SK-N-SH (cell line): ENCODE measurements around the gene TRIM27. TPM values are rescaled to one million over a fixed set of nuclear protein-coding genes. Genes with fewer than 3 reads are reported as not detected.
A peak's percentile ranks its signal among the peaks of the same experiment; 100 is the strongest.

ENCODE experiments used
- CTCF ChIA-PET: fragments of 300-600, 350-600 bp; formaldehyde crosslinking; extraction: SDS; loops from one replicate; lab custom pipeline; 2021; lab: Yijun Ruan, JAX
- POLR2A ChIA-PET: fragments of 350-600 bp; sonication (Branson Sonifier 250); formaldehyde crosslinking; extraction: SDS; loops from one replicate; lab custom pipeline; 2020; ENCODE audit warnings: antibody characterized with exemption, inconsistent platforms; lab: Yijun Ruan, JAX
- DNase-seq: peaks from one replicate; pipeline ENCODE4 v3.0.0; 2012
- H2AFZ ChIP-seq: fragments of 200-600 bp; sonication (generic); 2 replicates; pipeline ENCODE4 v1.8.1; 2016; ENCODE audit warnings: antibody characterized with exemption, mild to moderate bottlenecking, low read depth
- H3F3A ChIP-seq: fragments of 200-600 bp; sonication (generic); replicated peaks from 2 replicates; pipeline ENCODE3; 2016; ENCODE audit warnings: antibody characterized with exemption, mild to moderate bottlenecking; ENCODE audit not compliant: insufficient read depth
- H3K27ac ChIP-seq, 2 experiments: fragments of 200-500 bp in 1 of 2; fragments of 200-600 bp in 1 of 2; sonication (Bioruptor generic) in 1 of 2; sonication (generic), shearing (Covaris generic) in 1 of 2; 2 replicates each; pipeline versions ENCODE4 v1.5.1 to v1.6.1; 2014 to 2016; ENCODE audit warnings: low read depth in 2 of 2, inconsistent platforms in 1 of 2, low read length in 1 of 2, mild to moderate bottlenecking in 1 of 2, mixed read lengths in 1 of 2
- H3K27me3 ChIP-seq: fragments of 200-600 bp; sonication (generic), shearing (Covaris generic); 2 replicates; pipeline ENCODE4 v1.6.1; 2016; ENCODE audit warnings: mixed run types; ENCODE audit not compliant: insufficient read depth
- H3K36me3 ChIP-seq, 2 experiments: fragments of 200-500 bp in 1 of 2; fragments of 200-600 bp in 1 of 2; sonication (Bioruptor generic) in 1 of 2; sonication (generic) in 1 of 2; replicated peaks in 1 of 2; 2 replicates each; pipeline versions ENCODE3 to v1.5.1; 2014 to 2016; ENCODE audit warnings: low read length in 1 of 2, mild to moderate bottlenecking in 1 of 2; ENCODE audit not compliant: insufficient read depth in 2 of 2, control insufficient read depth in 1 of 2
- H3K4me1 ChIP-seq, 2 experiments: fragments of 200-500 bp in 1 of 2; fragments of 200-600 bp in 1 of 2; sonication (Bioruptor generic) in 1 of 2; sonication (generic), shearing (Covaris generic) in 1 of 2; 2 replicates each; pipeline versions ENCODE4 v1.5.1 to v1.6.1; 2014 to 2016; ENCODE audit warnings: low read depth in 1 of 2, low read length in 1 of 2, mixed run types in 1 of 2; ENCODE audit not compliant: insufficient read depth in 2 of 2, control insufficient read depth in 1 of 2
- H3K4me2 ChIP-seq: fragments of 200-600 bp; sonication (generic), shearing (Covaris generic); 2 replicates; pipeline ENCODE4 v1.6.1; 2017; ENCODE audit warnings: mixed run types
- H3K4me3 ChIP-seq, 2 experiments: fragments of 200-500 bp in 1 of 2; fragments of 200-600 bp in 1 of 2; sonication (Bioruptor generic) in 1 of 2; sonication (generic), shearing (Covaris generic) in 1 of 2; 2 replicates each; pipeline versions ENCODE4 v1.5.1 to v1.8.1; 2014 to 2016; ENCODE audit warnings: low read depth in 2 of 2, inconsistent platforms in 1 of 2, low read length in 1 of 2, mild to moderate bottlenecking in 1 of 2, mixed read lengths in 1 of 2, moderate library complexity in 1 of 2
- H3K79me2 ChIP-seq: fragments of 200-600 bp; sonication (generic); 2 replicates; pipeline ENCODE4 v1.8.1; 2017; ENCODE audit warnings: mild to moderate bottlenecking; ENCODE audit not compliant: insufficient read depth
- H3K9ac ChIP-seq: fragments of 200-600 bp; sonication (generic); 2 replicates; pipeline ENCODE4 v1.6.1; 2017; ENCODE audit warnings: mixed run types
- H3K9me2 ChIP-seq: fragments of 200-600 bp; sonication (generic); 2 replicates; pipeline ENCODE4 v1.6.1; 2017; ENCODE audit warnings: mixed run types
- H3K9me3 ChIP-seq: fragments of 200-600 bp; sonication (generic); 2 replicates; pipeline ENCODE4 v1.6.1; 2017; ENCODE audit warnings: mixed run types, mild to moderate bottlenecking, moderate library complexity
- H4K20me1 ChIP-seq: fragments of 200-600 bp; sonication (generic); 2 replicates; pipeline ENCODE4 v1.6.1; 2017; ENCODE audit warnings: mild to moderate bottlenecking, mixed run types; ENCODE audit not compliant: insufficient read depth
- CHD2 ChIP-seq: fragments of 150-350 bp; IDR thresholded peaks from 2 replicates; pipeline ENCODE4 v1.6.1; 2018; ENCODE audit warnings: low read length; ENCODE audit not compliant: partially characterized antibody
- CTCF ChIP-seq: fragments of 200-600 bp; sonication (generic); IDR thresholded peaks from 2 replicates; pipeline ENCODE4 v1.6.1; 2017; ENCODE audit warnings: antibody characterized with exemption, mild to moderate bottlenecking, moderate library complexity
- EP300 ChIP-seq, 2 experiments: IDR thresholded peaks; 2 replicates each; pipeline versions ENCODE4 v1.4.0 to v1.6.1; 2012; ENCODE audit warnings: borderline replicate concordance in 1 of 2, low read depth in 1 of 2, low read length in 1 of 2
- EZH2phosphoT487 ChIP-seq: fragments of 200-600 bp; sonication (generic); IDR thresholded peaks from 2 replicates; pipeline ENCODE4 v1.6.1; 2017; ENCODE audit warnings: low read depth, mixed run types, mild to moderate bottlenecking, antibody characterized with exemption, moderate library complexity, borderline replicate concordance
- FOSL2 ChIP-seq: IDR thresholded peaks from 2 replicates; pipeline ENCODE4 v1.4.0; 2012; ENCODE audit warnings: low read depth, mild to moderate bottlenecking, moderate library complexity, borderline replicate concordance
- GABPA ChIP-seq: IDR thresholded peaks from 2 replicates; pipeline ENCODE4 v1.4.0; 2012; ENCODE audit warnings: low read depth, mild to moderate bottlenecking
- GATA2 ChIP-seq: sonication (generic); formaldehyde crosslinking; IDR thresholded peaks from 2 replicates; pipeline ENCODE4 v1.5.0; 2020; ENCODE audit warnings: mild to moderate bottlenecking, missing genetic modification reagents
- MXI1 ChIP-seq: IDR thresholded peaks from 2 replicates; pipeline ENCODE4 v1.6.1; 2012; ENCODE audit warnings: mild to moderate bottlenecking, low read depth, low read length, improper control_type of control experiment
- NRF1 ChIP-seq: IDR thresholded peaks from 2 replicates; pipeline ENCODE4 v1.6.1; 2012; ENCODE audit warnings: low read depth, mild to moderate bottlenecking, low read length
- RAD21 ChIP-seq: IDR thresholded peaks from 2 replicates; pipeline ENCODE4 v1.6.1; 2012; ENCODE audit warnings: mild to moderate bottlenecking, low read length
- RCOR1 ChIP-seq: fragments of 150-350 bp; IDR thresholded peaks from 2 replicates; pipeline ENCODE4 v1.6.1; 2017; ENCODE audit warnings: antibody characterized with exemption, low read length
- RFX5 ChIP-seq: IDR thresholded peaks from 2 replicates; pipeline ENCODE4 v1.6.1; 2012; ENCODE audit warnings: mild to moderate bottlenecking, improper control_type of control experiment, low read length
- RXRA ChIP-seq: IDR thresholded peaks from 2 replicates; pipeline ENCODE4 v1.4.0; 2012; ENCODE audit warnings: low read depth, mild to moderate bottlenecking, borderline replicate concordance
- TCF12 ChIP-seq: IDR thresholded peaks from 2 replicates; pipeline ENCODE4 v1.4.0; 2012
- YY1 ChIP-seq: IDR thresholded peaks from 2 replicates; pipeline ENCODE4 v1.4.0; 2012; ENCODE audit warnings: low read depth, mild to moderate bottlenecking
- WGBS: methylation state at CpG from one replicate; pipeline ENCODE4 v1.1.6; 2017; ENCODE audit warnings: low lambda C conversion rate; 5-methylcytosine and 5-hydroxymethylcytosine counted together
- polyA plus RNA-seq, 3 experiments: library from polyadenylated mRNA; depleted of rRNA; stranded (reverse); fragments of >200 nt; gene quantifications; 2 replicates each; pipeline ENCODE4 v1.2.3, GENCODE V29; 2012
- TF ChIP-seq, protein P1 (sequence below): IDR thresholded peaks from 2 replicates; pipeline ENCODE4; 2012
- TF ChIP-seq, protein P2 (sequence below): IDR thresholded peaks from 2 replicates; pipeline ENCODE4 v1.4.0; 2012; ENCODE audit warnings: low read depth, borderline replicate concordance
- TF ChIP-seq, protein P3 (sequence below): IDR thresholded peaks from 2 replicates; pipeline ENCODE4 v1.4.0; 2012; ENCODE audit warnings: low read depth, borderline replicate concordance

The TRIM27 gene
- polyA plus RNA-seq, 1 of the 3 experiments (the other 2 are of a cell fraction): 43.8 TPM

DNA sequence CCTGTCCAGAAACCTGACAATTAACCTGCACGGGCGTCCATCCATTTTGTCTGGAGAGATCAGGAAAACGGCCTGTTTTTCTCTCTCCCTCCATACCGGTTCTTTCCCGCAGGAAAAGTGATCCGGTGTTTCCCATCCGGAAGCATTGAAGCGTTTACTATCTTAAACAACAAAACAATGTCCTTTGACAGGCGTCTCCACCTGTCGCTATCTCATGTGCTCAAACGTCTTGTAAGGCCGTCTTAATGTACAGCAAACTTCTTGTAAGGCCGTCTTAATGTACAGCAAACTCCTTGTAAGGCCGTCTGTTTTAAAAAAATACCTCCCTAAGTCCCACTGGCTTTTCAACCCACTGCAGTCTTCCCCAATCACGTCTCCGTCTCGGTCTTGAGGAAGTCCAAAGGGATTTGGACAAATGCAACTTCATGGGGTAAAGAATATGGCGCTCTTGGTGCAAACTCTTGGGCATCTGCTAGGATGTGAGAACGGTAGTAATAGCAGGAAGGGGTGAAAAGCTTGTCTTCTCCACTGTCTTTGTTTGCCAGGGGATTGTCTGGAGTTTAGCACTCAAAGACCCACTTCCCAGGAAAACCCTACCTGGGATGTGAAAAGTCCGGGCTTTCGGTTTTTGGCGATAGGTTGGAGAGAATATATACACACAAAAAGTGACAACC lies 29.9 kb upstream of the TRIM27 start:
- H3F3A ChIP-seq: peaks cover 8% of the 10 kb centered on the region
- 1% methylated on average over 19 of the region's 22 CpGs for WGBS
- no peaks in the 10 kb centered on the region for H3K27me3 ChIP-seq
- no peaks in the 10 kb centered on the region for H3K9me2 ChIP-seq
- no peak overlapping the region; a peak in 1 of 4 replicates for H3K27ac ChIP-seq
- H3K9ac ChIP-seq: peak overlapping the region; percentile 41; the same call in 1 of the 2 replicates
- H3K4me2 ChIP-seq: peak overlapping the region; percentile 87
- H2AFZ ChIP-seq: peak overlapping the region; percentile 89
- no peaks in the 10 kb centered on the region for H3K36me3 ChIP-seq
- H3K4me1 ChIP-seq: no peaks in the 10 kb centered on the region; a peak in 1 of 4 replicates
- H4K20me1 ChIP-seq: no peaks in the 10 kb centered on the region
- peak overlapping the region; percentile 63 to 74 for H3K4me3 ChIP-seq
- TF ChIP-seq, protein P1, sequence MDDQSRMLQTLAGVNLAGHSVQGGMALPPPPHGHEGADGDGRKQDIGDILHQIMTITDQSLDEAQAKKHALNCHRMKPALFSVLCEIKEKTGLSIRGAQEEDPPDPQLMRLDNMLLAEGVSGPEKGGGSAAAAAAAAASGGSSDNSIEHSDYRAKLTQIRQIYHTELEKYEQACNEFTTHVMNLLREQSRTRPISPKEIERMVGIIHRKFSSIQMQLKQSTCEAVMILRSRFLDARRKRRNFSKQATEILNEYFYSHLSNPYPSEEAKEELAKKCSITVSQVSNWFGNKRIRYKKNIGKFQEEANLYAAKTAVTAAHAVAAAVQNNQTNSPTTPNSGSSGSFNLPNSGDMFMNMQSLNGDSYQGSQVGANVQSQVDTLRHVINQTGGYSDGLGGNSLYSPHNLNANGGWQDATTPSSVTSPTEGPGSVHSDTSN: no peak
- TF ChIP-seq CTCF (no peak), TCF12 (no peak), RAD21 (no peak), CHD2 (no peak), RFX5 (no peak), NRF1 (no peak), MXI1 (peak; percentile 53), FOSL2 (no peak), EZH2phosphoT487 (no peak), YY1 (peak; percentile 44; the same call in 1 of the 2 replicates), GATA2 (CRISPR knock-in tag) (no peak), GABPA (no peak), EP300 (IDR thresholded peaks at IDR 0.05; ENCODE audit: borderline replicate concordance in 1 of 2, low read depth in 1 of 2, low read length in 1 of 2) (no peak), RXRA (no peak), RCOR1 (no peak)
- TF ChIP-seq, protein P2, sequence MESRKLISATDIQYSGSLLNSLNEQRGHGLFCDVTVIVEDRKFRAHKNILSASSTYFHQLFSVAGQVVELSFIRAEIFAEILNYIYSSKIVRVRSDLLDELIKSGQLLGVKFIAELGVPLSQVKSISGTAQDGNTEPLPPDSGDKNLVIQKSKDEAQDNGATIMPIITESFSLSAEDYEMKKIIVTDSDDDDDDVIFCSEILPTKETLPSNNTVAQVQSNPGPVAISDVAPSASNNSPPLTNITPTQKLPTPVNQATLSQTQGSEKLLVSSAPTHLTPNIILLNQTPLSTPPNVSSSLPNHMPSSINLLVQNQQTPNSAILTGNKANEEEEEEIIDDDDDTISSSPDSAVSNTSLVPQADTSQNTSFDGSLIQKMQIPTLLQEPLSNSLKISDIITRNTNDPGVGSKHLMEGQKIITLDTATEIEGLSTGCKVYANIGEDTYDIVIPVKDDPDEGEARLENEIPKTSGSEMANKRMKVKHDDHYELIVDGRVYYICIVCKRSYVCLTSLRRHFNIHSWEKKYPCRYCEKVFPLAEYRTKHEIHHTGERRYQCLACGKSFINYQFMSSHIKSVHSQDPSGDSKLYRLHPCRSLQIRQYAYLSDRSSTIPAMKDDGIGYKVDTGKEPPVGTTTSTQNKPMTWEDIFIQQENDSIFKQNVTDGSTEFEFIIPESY: no peak
- TF ChIP-seq, protein P3, sequence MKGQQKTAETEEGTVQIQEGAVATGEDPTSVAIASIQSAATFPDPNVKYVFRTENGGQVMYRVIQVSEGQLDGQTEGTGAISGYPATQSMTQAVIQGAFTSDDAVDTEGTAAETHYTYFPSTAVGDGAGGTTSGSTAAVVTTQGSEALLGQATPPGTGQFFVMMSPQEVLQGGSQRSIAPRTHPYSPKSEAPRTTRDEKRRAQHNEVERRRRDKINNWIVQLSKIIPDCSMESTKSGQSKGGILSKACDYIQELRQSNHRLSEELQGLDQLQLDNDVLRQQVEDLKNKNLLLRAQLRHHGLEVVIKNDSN: no peak
- TF ChIP-seq, all 33 proteins: peak for 2
- no peaks in the 10 kb centered on the region for H3K9me3 ChIP-seq
- ChIA-PET POLR2A (no interaction called here), CTCF (interaction anchor here (1.2 kb wide), 1 partner anchor 116 kb away, joined by 3 read pairs; no protein-coding TSS in a partner anchor)
- peak; percentile 55 for DNase-seq
- H3K79me2 ChIP-seq: no peaks in the 10 kb centered on the region
